Fibroblast of mammary gland (primary cell): Measurements from ENCODE around the gene ARHGAP10.

Experiments
- DNase-seq: peaks from one replicate; pipeline ENCODE4 v3.0.0-alpha.2; 2010; ENCODE audit warnings: low read depth
- H3K4me3 ChIP-seq: 2 replicates; pipeline ENCODE4 v1.5.1; 2011; ENCODE audit warnings: low read depth, mild to moderate bottlenecking, low read length, moderate library complexity; ENCODE audit not compliant: control insufficient read depth
- TF ChIP-seq, protein P1 (sequence below): conservative IDR thresholded peaks from 2 replicates; pipeline ENCODE4 v1.5.1; 2011; ENCODE audit warnings: low read depth, low read length, inconsistent platforms; ENCODE audit not compliant: control insufficient read depth, insufficient read depth

The ARHGAP10 gene

DNA sequence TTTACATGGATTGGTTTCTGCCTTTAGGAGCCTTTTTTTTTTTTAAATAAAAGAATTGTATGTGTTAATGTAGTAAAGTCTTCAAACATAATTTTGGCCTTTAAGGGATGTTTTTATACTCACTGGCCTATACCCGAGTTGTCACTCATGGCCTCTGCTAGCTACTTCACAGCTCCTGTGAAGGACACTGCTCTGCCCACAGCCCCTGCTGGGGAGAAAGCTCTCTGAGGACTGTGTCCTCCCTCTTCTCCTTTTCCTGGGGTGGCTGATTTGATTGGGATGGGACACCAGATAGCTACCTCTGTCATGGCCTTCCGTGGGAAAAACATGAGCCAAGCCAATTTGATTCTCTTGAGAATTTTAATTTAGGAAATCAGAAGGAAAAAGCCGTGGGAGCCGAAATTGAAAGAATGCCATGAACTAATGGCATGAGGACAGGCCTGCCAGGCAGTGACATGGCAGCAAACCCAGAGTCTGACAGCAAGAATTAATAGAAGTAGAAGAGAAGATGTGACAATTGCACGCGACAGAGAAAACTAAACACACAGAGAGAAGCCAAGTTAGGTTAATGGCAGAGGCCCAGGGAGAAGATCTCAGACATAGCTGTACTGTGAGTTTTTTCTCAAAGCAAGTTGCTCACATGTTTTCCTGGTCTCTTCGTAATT lies 81.4 kb downstream of the ARHGAP10 start:
- peak; percentile 37 for DNase-seq

DNA sequence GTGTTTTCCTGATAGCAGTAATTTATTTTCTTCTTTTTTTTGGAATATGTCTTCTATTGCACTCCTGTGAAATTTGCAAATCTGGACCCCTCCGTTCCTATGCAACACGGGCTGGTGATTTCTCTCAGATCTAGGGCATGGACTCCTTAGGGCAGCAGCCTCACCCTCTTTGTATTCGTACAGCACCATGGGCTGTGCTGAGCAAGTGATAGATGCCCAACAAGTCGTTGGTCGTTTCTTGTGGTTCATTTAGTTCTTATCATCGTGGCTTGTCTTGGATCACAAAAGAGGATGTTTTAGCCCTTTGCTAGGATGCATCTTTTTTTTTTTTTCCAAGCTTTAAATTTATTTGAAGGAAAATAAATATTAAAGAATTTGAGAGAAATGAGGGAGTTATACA lies 82.1 kb downstream of the ARHGAP10 start:
- TF ChIP-seq, protein P1, sequence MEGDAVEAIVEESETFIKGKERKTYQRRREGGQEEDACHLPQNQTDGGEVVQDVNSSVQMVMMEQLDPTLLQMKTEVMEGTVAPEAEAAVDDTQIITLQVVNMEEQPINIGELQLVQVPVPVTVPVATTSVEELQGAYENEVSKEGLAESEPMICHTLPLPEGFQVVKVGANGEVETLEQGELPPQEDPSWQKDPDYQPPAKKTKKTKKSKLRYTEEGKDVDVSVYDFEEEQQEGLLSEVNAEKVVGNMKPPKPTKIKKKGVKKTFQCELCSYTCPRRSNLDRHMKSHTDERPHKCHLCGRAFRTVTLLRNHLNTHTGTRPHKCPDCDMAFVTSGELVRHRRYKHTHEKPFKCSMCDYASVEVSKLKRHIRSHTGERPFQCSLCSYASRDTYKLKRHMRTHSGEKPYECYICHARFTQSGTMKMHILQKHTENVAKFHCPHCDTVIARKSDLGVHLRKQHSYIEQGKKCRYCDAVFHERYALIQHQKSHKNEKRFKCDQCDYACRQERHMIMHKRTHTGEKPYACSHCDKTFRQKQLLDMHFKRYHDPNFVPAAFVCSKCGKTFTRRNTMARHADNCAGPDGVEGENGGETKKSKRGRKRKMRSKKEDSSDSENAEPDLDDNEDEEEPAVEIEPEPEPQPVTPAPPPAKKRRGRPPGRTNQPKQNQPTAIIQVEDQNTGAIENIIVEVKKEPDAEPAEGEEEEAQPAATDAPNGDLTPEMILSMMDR: no peak
- DNase-seq: no peak
- no peak overlapping the region for H3K4me3 ChIP-seq

More for the DNA sequence above, 81.4 kb downstream of the ARHGAP10 start:
- no peak overlapping the region for H3K4me3 ChIP-seq
- TF ChIP-seq, protein P1: no peak

DNA sequence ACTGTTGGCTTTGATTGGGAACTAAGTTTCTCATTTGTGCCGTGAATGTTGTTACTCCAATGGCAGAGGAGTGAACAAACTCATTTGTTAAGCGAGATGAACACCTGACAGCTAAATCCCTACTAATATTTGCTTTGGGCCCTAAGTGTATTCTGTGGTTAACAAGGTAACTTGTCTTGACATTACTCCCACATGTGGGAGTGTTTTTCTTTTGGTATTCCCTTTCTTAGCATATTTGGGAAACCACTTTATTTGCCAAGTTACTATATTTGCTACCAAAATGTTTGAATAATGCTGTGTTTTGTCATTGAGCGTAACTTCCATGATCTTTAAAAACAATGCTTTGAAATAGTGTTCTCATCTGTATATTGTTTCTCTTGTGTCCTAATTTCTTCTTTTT lies 82.5 kb downstream of the ARHGAP10 start:
- no peak for DNase-seq
- TF ChIP-seq, protein P1: no peak
- no peak overlapping the region for H3K4me3 ChIP-seq

DNA sequence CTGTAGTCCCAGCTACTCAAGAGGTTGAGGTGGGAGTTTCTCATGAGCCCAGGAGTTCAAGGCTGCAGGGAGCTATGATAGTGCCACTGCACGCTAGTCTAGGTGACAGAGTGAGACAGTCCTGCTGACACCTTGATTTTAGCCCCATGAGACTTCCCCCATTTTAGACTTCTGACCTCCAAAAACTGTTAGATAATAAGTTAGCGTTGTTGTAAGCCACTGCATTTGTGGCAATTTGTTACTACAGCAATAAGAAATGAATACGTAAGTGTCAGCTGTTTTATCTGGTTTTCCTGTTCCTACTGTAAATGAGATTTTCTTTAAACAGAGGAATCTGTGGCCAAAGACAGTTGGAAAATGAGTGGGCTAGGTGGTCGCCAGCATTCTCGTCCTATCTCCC lies 83.9 kb downstream of the ARHGAP10 start:
- DNase-seq: no peak
- TF ChIP-seq, protein P1: no peak

DNA sequence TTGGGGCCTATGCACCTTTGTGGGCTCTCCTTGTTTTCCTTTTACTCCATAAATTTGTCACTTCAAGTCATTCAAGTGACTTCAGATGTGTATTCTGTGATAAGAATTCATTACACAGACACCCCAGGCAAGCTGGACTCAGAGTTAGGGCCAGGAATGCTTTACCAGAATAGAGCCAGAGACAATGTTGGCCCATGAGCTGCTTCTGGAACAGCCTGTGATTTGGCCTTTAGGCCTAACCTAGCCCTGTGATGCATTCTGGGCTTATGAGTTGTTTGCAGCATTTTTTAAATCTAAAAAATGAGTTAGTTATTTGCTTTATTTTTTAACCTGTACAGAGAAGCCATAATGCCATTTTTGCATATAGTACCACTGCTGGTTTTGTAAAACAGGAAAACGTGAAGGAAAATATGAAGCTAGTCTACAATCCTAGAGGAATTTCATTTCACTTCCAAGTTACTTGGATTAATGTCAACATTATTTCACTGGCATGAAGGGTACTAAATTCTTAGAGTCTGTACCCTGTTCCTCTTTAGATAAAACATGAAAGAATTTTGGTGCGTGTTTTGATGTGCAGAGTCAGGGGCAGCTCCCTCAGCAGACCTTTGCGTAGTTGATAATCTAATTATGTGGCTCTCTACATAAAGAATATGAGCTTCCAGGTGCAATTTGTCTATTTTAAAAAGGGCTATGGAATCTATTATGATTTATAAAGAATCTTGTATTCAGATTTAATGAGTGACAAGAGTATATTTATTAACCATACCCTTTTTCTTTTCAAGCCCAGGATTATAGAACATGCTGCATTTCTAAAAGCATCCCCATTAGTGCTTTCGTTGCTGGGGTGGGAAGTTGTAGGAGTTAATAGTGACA lies 84.7 kb downstream of the ARHGAP10 start:
- TF ChIP-seq, protein P1: no peak
- no peak for DNase-seq
- H3K4me3 ChIP-seq: no peak overlapping the region

More for the DNA sequence above, 83.9 kb downstream of the ARHGAP10 start:
- no peak overlapping the region for H3K4me3 ChIP-seq

DNA sequence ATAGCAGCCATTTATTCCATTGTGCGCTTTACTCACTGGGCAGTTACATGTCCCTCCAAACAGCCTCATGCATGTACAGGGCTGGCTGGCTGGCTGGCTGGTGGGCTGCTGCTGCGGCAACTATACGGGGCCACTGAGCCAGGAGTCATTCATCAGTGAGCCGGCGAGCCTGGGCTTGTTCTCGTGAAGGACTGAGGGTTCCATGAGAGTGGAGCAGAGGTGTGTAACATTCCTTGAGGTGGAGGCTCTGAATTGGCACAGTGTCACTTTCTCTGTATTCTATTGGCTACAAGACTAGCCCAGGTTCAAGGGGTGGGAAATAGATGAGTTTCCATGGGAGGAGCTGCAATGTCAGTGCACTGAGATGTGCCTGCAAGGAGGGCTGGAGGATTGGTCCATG lies 89.1 kb downstream of the ARHGAP10 start:
- no peak overlapping the region for H3K4me3 ChIP-seq
- DNase-seq: no peak
- TF ChIP-seq, protein P1: no peak
